TTC549 (cell line): ENCODE data around the gene N4BP2L2.
"Not testable (repeated sequence)": the region's sequence is repeated elsewhere in the genome, so short reads cannot be mapped to it uniquely, and the experiment has no call there.

Experiments used
- FAIRE-seq: peaks from 2 replicates; lab custom pipeline; 2012; peaks lifted over from hg19 to GRCh38; lab: Jason Lieb, UNC

Gene N4BP2L2

DNA sequence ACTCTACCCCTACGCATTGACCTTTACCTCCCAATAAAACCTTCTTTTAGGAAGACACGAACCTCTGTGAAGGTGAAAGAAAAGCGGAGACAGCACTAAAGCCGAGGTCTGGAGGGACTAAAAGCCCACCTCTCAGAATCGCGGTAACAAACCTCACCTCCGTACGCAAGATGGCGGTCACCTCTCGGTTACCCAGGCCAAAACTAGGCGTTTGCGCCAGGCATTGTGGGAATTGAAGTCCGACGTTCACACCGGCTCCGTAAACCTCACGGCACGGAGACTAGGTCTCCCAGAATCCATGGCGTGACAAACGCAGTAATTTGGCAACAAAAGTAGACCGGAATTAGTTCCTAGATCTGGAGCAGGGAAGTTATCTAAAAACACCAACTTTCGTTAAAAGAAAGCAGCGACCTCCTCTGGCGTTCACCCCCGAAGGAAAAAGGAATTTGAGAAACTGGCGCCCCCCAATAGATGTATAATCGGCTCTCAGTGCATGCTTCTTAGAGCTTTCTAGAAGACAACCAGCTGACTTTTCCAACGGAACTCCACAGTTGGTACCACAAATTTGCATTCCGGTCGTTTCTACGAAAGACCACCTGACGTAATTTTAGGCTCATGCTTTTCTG is at the start of gene N4BP2L2:
Gene N4BP2L2, minus strand, starts transcription at position 175 of the 626 bp plus-strand sequence. CDS start 1,768 bp downstream, outside the sequence.
- FAIRE-seq: peak; percentile 96

DNA sequence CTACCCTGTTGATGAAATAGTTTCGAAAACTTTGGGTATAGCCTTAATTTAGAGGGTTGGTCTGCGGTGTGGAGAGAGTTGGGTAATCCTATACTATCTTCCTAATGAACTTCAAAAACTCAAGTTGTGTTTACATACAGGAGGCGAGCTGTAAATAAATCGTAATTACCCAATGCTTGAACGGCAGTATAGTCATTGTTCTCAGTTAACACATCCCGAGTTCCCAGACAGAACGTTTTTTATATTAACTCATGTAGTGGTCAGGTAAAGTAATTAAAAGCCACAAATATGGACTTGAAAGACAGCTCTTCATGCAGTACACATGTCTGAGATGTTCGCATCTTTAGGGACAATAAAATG is 49.2 kb upstream of the N4BP2L2 start:
- no peak for FAIRE-seq

GRCh38 chr13:32587011-32587810 is 48.6 kb upstream of the N4BP2L2 start:
- no peak for FAIRE-seq

DNA sequence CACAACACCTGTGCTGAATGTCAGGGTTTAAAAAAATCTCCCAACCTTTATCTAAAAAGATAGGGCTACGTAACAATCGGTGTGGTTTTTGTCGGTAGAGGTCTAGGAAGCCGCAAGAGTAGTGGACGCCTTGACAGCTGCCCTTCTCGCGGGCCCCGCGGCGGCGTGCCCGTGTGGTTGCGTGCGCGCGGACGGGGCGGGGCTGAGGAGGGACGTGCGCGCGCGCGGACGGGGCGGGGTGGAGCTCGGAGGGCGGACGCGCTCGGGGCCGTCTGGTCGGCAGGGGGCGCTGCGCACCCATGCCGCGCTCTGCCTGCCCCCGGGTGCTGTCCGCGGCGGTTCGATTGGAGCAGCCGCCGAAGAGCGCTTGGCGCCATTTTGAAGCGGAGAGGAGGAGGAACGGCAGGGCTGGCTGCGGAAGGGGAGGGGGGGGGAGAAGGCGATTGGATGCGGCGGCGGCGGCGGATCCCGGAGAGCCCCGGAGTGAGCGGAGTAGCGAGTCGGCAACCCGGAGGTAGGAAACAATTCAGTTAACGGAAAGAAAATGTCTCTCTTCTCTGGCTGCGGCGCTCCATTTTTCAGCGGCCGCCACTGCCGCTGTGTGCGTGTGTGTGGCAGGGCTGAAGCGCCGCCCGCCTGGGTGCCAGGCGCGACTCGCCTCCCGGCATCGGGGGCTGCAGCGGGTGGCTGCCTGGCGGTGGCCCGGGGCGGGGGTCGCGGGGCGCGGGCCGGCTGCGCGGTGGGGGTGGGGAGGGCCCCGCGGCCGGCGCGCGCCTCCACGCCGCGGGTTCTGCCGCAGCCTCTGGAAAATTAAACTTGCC is 47.7 kb upstream of the N4BP2L2 start, which contains the start of gene PDS5B:
Gene PDS5B, plus strand, starts transcription at position 373 of the 821 bp plus-strand sequence. CDS start 62,321 bp downstream, outside the sequence.
- FAIRE-seq: no peak

GRCh38 chr13:32585550-32586079 is 47.0 kb upstream of the N4BP2L2 start:
- no peak for FAIRE-seq

GRCh38 chr13:32582991-32583390 is 44.4 kb upstream of the N4BP2L2 start:
- FAIRE-seq: no peak

DNA sequence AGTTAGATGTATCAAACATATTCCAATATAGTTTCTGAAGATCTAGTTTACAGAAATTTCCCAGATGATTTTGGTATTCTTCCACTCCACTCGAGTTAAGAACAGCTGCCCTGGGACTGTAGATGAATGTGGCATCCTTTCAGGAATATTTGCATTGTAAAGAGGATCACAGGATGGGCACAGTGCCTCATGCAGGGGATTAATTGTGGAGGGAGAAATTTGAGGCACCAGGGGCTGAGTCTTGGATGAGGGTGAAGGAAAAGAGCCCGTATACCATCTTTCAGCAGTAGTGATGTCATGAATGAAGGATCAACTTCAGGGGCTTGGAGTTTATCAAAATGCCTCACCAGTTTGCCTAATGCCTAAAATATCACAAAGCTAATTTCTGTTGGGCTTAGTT is 43.7 kb upstream of the N4BP2L2 start:
- no peak for FAIRE-seq

DNA sequence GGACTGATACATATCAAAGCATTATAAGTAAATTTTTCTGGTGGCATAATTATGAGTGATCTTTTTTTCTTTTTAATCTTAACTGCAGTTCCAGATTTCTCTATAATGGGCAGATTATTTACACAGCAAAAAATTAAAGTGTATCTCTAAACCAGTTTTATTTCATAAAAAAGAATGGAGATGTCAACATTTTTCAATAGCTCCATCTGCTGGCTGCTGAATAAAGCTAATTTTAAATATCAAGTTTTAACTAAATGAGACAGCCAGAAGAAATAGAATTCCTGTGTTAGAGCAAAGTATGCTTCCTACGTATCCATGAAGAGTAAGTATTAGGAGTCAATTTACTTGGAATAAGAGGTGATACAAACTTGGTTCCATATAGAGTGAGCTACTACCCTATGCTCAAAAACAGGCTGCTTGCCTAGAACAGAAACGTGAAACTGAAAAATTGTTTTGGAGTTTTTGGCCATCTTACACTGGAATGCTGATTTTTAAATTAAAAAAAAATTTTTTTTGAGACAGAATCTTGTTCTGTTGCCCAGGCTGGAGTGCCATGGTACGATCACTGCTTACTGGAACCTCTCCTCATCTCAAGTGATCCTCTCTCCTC is 42.7 kb upstream of the N4BP2L2 start:
- FAIRE-seq: peak; percentile 86

DNA sequence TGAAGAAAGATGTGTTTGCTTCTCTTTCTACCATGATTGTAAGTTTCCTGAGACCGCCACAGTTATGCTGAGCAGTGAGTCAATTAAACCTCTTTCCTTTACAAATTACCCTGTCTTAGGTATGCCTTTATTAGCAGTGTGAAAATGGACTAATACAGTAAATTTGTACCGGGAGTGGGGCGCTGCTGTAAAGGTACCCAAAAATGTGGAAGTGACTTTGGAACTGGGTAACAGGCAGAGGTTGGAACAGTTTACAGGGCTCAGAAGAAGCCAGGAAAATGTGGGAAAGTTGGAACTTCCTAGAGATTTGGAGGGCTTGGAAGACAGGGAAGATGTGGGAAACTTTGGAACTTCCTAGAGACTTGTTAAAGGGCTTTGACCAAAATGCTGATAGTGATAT is 38.4 kb upstream of the N4BP2L2 start:
- FAIRE-seq: no peak

DNA sequence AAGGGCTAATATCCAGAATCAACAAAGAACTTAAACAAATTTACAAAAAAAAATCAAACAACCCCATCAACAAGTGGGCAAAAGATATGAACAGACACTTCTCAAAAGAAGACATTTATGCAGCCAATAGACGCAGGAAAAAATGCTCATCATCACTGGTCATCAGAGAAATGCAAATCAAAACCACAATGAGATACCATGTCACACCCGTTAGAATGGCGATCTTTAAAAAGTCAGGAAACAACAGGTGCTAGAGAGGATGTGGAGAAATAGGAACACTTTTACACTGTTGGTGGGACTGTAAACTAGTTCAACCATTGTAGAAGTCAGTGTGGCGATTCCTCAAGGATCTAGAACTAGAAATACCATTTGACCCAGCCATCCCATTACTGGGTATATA is 37.1 kb upstream of the N4BP2L2 start:
- not testable (repeated sequence) for FAIRE-seq

DNA sequence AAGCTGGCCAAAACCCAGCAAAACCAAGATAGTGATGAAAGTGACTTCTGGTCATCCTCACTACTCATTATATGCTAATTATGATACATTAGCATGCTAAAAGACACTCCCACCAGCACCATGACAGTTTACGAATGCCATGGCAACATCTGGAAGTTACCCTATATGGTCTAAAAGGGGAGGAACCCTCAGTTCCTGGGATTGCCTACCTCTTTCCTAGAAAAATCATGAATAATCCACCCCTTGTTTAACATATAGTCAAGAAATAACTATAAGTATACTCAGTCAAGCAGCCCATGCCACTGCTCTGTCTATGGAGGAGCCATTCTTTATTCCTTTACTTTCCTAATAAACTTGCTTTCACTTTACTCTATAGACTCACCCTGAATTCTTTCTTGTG is 22.2 kb upstream of the N4BP2L2 start:
- not testable (repeated sequence) for FAIRE-seq

DNA sequence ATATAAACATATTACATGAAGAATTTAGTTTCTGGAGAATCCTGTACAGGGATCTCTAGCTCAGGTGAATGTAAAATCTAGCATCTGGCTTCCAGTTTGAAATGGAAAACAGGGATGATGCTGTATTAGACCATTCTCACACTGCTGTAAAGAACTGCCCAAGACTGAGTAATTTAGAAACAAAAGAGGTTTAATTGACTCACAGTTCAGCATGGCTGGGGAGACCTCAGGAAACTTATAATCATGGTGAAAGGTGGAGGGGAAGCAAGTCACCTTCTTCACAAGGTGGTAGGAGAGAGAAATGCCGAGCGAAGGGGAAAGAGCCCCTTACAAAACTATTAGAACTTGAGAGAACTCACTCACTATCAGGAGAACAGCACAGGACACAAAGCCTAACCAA is 17.0 kb upstream of the N4BP2L2 start:
- no peak for FAIRE-seq

- no peak for FAIRE-seq
Observed at GRCh38 chr13:32553720-32554119, 15.1 kb upstream of the N4BP2L2 start.

GRCh38 chr13:32549788-32550187 is 11.2 kb upstream of the N4BP2L2 start:
- no peak for FAIRE-seq

- FAIRE-seq: no peak
Observed at GRCh38 chr13:32548837-32549236, 10.2 kb upstream of the N4BP2L2 start.

GRCh38 chr13:32545083-32545482 is 6.5 kb upstream of the N4BP2L2 start:
- no peak for FAIRE-seq

DNA sequence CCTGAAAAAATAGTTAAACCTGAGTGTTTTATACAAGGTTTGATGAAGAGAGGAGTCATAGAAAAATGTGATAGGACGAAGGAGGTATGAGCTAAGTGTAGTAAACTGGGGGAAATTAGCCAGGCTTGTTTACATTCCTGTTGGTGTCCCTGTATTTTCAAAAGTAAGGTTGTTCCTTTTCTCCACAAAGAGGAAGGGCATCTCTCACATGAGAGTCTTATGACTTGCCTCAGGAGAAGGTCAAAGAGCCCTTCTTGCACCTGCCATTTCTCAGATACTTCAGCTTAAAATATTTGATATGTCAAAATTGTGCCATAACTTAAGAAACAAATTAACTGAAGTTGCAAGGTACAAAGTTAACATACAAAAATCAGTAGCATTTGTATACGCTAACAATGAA is 3.6 kb upstream of the N4BP2L2 start:
- no peak for FAIRE-seq

- no peak for FAIRE-seq
Observed at GRCh38 chr13:32538143-32538620, 413 bp downstream of the N4BP2L2 start.

DNA sequence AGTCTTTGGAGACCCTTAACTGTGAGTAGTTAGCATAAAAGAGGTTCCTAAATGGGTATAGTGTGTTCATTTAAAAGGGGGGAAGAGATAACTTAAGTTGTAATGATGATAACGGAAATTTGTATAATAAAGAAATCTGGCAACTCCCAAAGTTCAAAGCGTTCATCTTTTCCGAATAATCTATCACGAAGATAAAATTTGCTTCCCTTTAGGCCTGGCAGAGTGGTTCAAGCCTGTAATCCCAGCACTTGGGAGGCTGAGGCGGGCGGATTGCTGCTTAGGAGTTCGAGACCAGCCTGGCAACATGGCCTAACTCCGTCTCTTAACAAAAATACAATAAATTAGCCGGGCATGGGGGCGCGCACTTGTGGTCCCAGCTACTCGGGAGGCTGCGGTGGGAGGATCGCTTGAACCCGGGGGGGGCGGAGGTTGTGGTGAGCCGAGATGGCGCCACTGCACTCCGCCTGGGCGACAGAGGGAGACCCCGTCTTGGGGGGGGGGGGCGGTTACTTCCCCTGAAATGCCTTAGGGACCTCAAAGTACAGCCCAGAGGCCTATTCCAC is 934 bp downstream of the N4BP2L2 start:
- no peak for FAIRE-seq

DNA sequence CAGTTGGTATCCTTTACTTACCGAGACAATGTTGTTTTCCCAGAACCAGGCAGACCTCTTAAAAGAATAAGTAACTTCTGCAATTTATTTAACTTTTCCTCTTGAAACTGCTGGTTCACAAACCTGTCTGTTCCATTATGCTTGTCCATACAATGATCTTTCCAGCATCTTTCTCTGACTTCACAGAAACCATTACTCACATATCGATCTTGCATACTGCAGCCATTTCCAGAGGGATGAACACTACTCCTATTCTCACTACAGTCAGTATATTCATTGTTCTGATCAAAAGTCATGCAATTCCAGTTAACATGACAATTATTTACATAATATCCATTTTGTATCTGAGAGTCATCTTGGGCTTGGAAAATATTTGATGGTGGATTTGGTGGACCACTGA is 2.8 kb downstream of the N4BP2L2 start:
- no peak for FAIRE-seq

- no peak for FAIRE-seq
Observed at GRCh38 chr13:32535115-32535514, 3.5 kb downstream of the N4BP2L2 start.

DNA sequence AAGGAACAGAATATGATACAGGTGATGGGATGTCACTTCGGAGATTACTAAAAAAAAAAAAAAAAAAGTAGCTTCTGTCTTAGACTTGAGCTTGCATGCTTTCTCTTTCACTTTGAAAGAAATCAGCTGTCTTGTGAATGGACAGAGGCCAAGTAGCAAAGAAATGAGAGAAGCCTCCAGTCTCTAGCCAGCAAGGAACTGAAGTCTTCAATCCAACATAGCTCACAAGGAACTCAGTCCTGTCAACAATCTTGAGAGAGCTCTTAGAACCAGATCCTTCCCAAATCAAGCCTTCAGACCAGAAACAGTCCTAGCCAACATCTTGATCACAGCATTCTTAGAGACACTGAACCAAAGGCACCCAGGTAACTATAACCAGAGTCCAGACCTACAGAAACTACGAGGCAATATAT is 7.7 kb downstream of the N4BP2L2 start:
- FAIRE-seq: no peak
